CD14-positive monocyte (primary cell): ENCODE results near the gene PLA2G12A. TPM values are rescaled to one million over a fixed set of nuclear protein-coding genes. Genes with fewer than 3 reads are reported as not detected.

Experiments used
- DNase-seq, 3 donors: peaks; one replicate each; pipeline ENCODE4 v3.0.0-alpha.2; 2011 to 2022
- H2AFZ ChIP-seq: 2 replicates; pipeline ENCODE4 v1.6.0; 2012; ENCODE audit warnings: mild to moderate bottlenecking, low read depth, low read length, inconsistent platforms; ENCODE audit not compliant: insufficient read depth, poor library complexity, severe bottlenecking
- H3K27ac ChIP-seq, 2 donors: 1 replicate in 1 of 2; 2 replicates in 1 of 2; pipeline ENCODE4 v1.5.1; 2012 to 2013; ENCODE audit warnings: low read length in 2 of 2, control low read depth in 1 of 2, inconsistent platforms in 1 of 2, low read depth in 1 of 2, mild to moderate bottlenecking in 1 of 2
- H3K27me3 ChIP-seq, 2 donors: one replicate each; pipeline versions ENCODE4 v1.6.0 to v1.6.1; 2011 to 2013; ENCODE audit warnings: low read length in 2 of 2; ENCODE audit not compliant: control insufficient read depth in 2 of 2, insufficient read depth in 2 of 2
- H3K36me3 ChIP-seq, 2 donors: replicated peaks in 1 of 2; 1 replicate in 1 of 2; 2 replicates in 1 of 2; pipeline versions ENCODE4 v1.5.1 to v1.6.1; 2012 to 2013; ENCODE audit warnings: low read length in 2 of 2, control low read depth in 1 of 2, inconsistent platforms in 1 of 2, mild to moderate bottlenecking in 1 of 2; ENCODE audit not compliant: insufficient read depth in 2 of 2, control insufficient read depth in 1 of 2
- H3K4me1 ChIP-seq, 2 donors: 1 replicate in 1 of 2; 2 replicates in 1 of 2; pipeline versions ENCODE4 v1.5.1 to v1.6.1; 2012 to 2013; ENCODE audit warnings: low read length in 2 of 2, control low read depth in 1 of 2, inconsistent platforms in 1 of 2, mild to moderate bottlenecking in 1 of 2, moderate library complexity in 1 of 2; ENCODE audit not compliant: insufficient read depth in 2 of 2, control insufficient read depth in 1 of 2
- H3K4me2 ChIP-seq: replicated peaks from 2 replicates; pipeline ENCODE3; 2012; ENCODE audit warnings: low read length, moderate library complexity, mild to moderate bottlenecking; ENCODE audit not compliant: poor library complexity, severe bottlenecking; ENCODE audit errors: extremely low read depth
- H3K4me3 ChIP-seq, 3 experiments: fragments of 200-600 bp in 1 of 3; sonication (generic) in 1 of 3; replicated peaks in 1 of 3; 1 replicate in 2 of 3; 2 replicates in 1 of 3; pipeline ENCODE4 v1.5.1; 2011 to 2013; ENCODE audit warnings: low read length in 3 of 3, mild to moderate bottlenecking in 3 of 3, control low read depth in 2 of 3, low read depth in 2 of 3, inconsistent platforms in 1 of 3, moderate library complexity in 1 of 3
- H3K79me2 ChIP-seq: 2 replicates; pipeline ENCODE4 v1.6.0; 2012; ENCODE audit warnings: mild to moderate bottlenecking, control low read depth, inconsistent platforms, low read length, moderate library complexity; ENCODE audit not compliant: insufficient read depth
- H3K9ac ChIP-seq: 2 replicates; pipeline ENCODE4 v1.6.0; 2017; ENCODE audit warnings: low read length, mild to moderate bottlenecking; ENCODE audit not compliant: insufficient read depth, poor library complexity, severe bottlenecking
- H3K9me3 ChIP-seq, 2 donors: replicated peaks in 1 of 2; 1 replicate in 1 of 2; 2 replicates in 1 of 2; pipeline versions ENCODE4 v1.5.1 to v1.6.1; 2012 to 2013; ENCODE audit warnings: low read length in 2 of 2, control low read depth in 1 of 2; ENCODE audit not compliant: control insufficient read depth in 1 of 2, insufficient read depth in 1 of 2
- H4K20me1 ChIP-seq: 2 replicates; pipeline ENCODE4 v1.6.0; 2012; ENCODE audit warnings: mild to moderate bottlenecking, low read length, control low read depth, moderate library complexity; ENCODE audit not compliant: insufficient read depth
- H3K27ac Mint-ChIP-seq, 7 donors: one replicate each; pipeline ENCODE4 v1.8.0; 2020; ENCODE audit warnings: mild to moderate bottlenecking in 7 of 7, mixed read lengths in 7 of 7, moderate library complexity in 6 of 7, inconsistent platforms in 2 of 7
- H3K27me3 Mint-ChIP-seq, 3 donors: one replicate each; pipeline ENCODE4 v1.8.0; 2021 to 2022; ENCODE audit warnings: low read depth in 3 of 3, mild to moderate bottlenecking in 3 of 3, mixed read lengths in 3 of 3, moderate library complexity in 3 of 3, inconsistent platforms in 1 of 3
- H3K36me3 Mint-ChIP-seq, 2 donors: one replicate each; pipeline ENCODE4 v1.8.0; 2020; ENCODE audit warnings: mixed read lengths in 2 of 2, inconsistent platforms in 1 of 2, mild to moderate bottlenecking in 1 of 2
- H3K4me1 Mint-ChIP-seq: one replicate; pipeline ENCODE4 v1.8.0; 2020; ENCODE audit warnings: mild to moderate bottlenecking, mixed read lengths
- H3K4me3 Mint-ChIP-seq, 2 donors: one replicate each; pipeline ENCODE4 v1.8.0; 2020; ENCODE audit warnings: mild to moderate bottlenecking in 2 of 2, mixed read lengths in 2 of 2, moderate library complexity in 1 of 2
- H3K9me3 Mint-ChIP-seq, 7 donors: one replicate each; pipeline ENCODE4 v1.8.0; 2020 to 2022; ENCODE audit warnings: mixed read lengths in 7 of 7, mild to moderate bottlenecking in 6 of 7, moderate library complexity in 6 of 7, inconsistent platforms in 2 of 7
- WGBS: methylation state at CpG from one replicate; pipeline ENCODE4 v1.1.5; 2013; ENCODE audit warnings: missing lambda C conversion rate; ENCODE audit not compliant: insufficient coverage; 5-methylcytosine and 5-hydroxymethylcytosine counted together
- intact Hi-C, 2 donors: fragments of 100-400 bp; cut with micrococcal nuclease; formaldehyde crosslinking; loops; one replicate each; pipeline versions ENCODE4 v1.15.0 to v1.15.1; 2023
- polyA plus RNA-seq, 3 donors: library from polyadenylated mRNA; depleted of rRNA in 1 of 3; unstranded in 2 of 3; stranded (reverse) in 1 of 3; fragments of 300-500 nt in 2 of 3; fragments of >200 nt in 1 of 3; fragmentation: Illumina TruSeq in 2 of 3; gene quantifications; 1 replicate in 2 of 3; 2 replicates in 1 of 3; pipeline ENCODE4 v1.2.3, GENCODE V29; 2012 to 2021
- small RNA-seq: library from RNA; depleted of rRNA; stranded (forward); fragments of <200 nt; gene quantifications from one replicate; pipeline ENCODE3, GENCODE V24; 2012; ENCODE audit warnings: low read depth; ENCODE audit not compliant: insufficient read length
- TF ChIP-seq, protein P1 (sequence below): fragments of 200-600 bp; IDR thresholded peaks from one replicate; pipeline ENCODE4 v1.8.0; 2022; ENCODE audit warnings: antibody characterized with exemption, mild to moderate bottlenecking

The PLA2G12A gene
- polyA plus RNA-seq, 3 donors = 1.8 to 16.2 (median 15.1) TPM

DNA sequence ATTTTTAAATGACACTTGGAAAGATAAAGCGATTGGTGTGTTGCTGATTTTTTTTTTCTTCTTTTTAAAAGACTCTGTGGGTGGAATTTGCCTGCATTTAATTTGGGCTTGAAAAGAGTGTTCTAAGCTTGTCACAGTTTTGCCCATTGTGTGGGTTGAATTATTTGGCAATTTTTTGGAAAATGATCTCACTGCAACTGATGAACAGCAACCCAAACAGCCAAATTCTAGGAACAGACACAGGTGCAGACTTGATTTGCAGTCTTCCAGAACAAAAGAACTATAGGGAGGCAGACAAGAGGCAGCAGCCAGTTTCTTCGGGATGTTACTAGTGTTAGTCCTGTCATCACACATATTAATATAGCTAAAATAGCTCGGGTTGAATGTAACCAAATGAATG lies 67.1 kb downstream of the PLA2G12A start:
- WGBS = no CpG with 5 or more reads among the region's 3 CpGs
- Histone ChIP-seq H3K79me2 (no peaks in the 10 kb centered on the region), H3K4me2 (no peak overlapping the region), H2AFZ (no peak overlapping the region), H3K4me1 (no peaks in the 10 kb centered on the region), H3K27me3 (no peaks in the 10 kb centered on the region), H3K27ac (no peak overlapping the region), H3K4me3 (no peak overlapping the region), H3K9me3 (no peaks in the 10 kb centered on the region), H3K36me3 (peaks cover 28 to 66% of the 10 kb centered on the region in 2 donors), H4K20me1 (peaks cover 21% of the 10 kb centered on the region), H3K9ac (no peak overlapping the region)
- TF ChIP-seq, protein P1, sequence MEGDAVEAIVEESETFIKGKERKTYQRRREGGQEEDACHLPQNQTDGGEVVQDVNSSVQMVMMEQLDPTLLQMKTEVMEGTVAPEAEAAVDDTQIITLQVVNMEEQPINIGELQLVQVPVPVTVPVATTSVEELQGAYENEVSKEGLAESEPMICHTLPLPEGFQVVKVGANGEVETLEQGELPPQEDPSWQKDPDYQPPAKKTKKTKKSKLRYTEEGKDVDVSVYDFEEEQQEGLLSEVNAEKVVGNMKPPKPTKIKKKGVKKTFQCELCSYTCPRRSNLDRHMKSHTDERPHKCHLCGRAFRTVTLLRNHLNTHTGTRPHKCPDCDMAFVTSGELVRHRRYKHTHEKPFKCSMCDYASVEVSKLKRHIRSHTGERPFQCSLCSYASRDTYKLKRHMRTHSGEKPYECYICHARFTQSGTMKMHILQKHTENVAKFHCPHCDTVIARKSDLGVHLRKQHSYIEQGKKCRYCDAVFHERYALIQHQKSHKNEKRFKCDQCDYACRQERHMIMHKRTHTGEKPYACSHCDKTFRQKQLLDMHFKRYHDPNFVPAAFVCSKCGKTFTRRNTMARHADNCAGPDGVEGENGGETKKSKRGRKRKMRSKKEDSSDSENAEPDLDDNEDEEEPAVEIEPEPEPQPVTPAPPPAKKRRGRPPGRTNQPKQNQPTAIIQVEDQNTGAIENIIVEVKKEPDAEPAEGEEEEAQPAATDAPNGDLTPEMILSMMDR = no peak
- peaks cover 32 to 49% of the 10 kb centered on the region in 2 donors for H3K36me3 Mint-ChIP-seq
- no peak overlapping the region for H3K4me3 Mint-ChIP-seq
- intact Hi-C loops = no loop called here
- H3K27me3 Mint-ChIP-seq = no peaks in the 10 kb centered on the region
- no peak for DNase-seq
- H3K4me1 Mint-ChIP-seq = no peaks in the 10 kb centered on the region
- H3K27ac Mint-ChIP-seq = peak overlapping the region in 1 of 7 donors; percentile 6
- H3K9me3 Mint-ChIP-seq = no peaks in the 10 kb centered on the region

DNA sequence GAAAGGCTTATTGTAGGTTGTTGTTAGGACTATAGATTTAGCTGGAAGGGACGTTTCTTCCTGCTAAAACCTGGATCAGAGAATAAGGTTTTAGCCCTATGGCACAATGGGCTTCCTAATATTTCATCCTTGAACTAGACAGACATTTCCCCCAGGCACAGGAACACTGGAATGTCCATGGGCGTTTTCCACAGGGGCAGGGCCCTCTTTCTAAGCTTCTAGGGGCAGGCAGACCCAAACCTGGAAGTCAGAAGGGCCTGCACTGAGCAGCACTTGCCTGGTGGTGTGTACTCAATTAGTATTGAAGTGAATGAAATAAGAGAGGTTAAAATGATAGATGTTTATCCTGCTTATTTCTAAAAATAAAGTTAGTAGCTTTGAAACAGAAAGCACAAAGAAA lies 67.8 kb downstream of the PLA2G12A start:
- WGBS = 100% methylated on average over 2 of the region's 2 CpGs
- no peak overlapping the region for H2AFZ ChIP-seq
- H3K36me3 ChIP-seq = peaks cover 28 to 66% of the 10 kb centered on the region in 2 donors
- no peaks in the 10 kb centered on the region for H3K9me3 ChIP-seq
- H3K9ac ChIP-seq = no peak overlapping the region
- H4K20me1 ChIP-seq = peaks cover 24% of the 10 kb centered on the region
- H3K27me3 ChIP-seq = no peaks in the 10 kb centered on the region
- no peaks in the 10 kb centered on the region for H3K9me3 Mint-ChIP-seq
- H3K79me2 ChIP-seq = no peaks in the 10 kb centered on the region
- no peaks in the 10 kb centered on the region for H3K4me1 ChIP-seq
- H3K27me3 Mint-ChIP-seq = no peaks in the 10 kb centered on the region
- intact Hi-C loops = no loop called here
- H3K4me3 Mint-ChIP-seq = no peak overlapping the region
- H3K4me3 ChIP-seq = no peak overlapping the region
- no peak overlapping the region for H3K4me2 ChIP-seq
- no peak overlapping the region for H3K27ac Mint-ChIP-seq
- no peaks in the 10 kb centered on the region for H3K4me1 Mint-ChIP-seq
- no peak for DNase-seq
- H3K27ac ChIP-seq = no peak overlapping the region
- TF ChIP-seq, protein P1 = no peak
- peaks cover 32 to 49% of the 10 kb centered on the region in 2 donors for H3K36me3 Mint-ChIP-seq

Small RNA genes within 50 kb of the gene (small RNA-seq; reads per million reads assigned to genes)
- not detected for gene HIGD1AP14

Other genes starting within 250 kb of the PLA2G12A start
- gene MCUB, start 169.8 kb downstream of the PLA2G12A start, polyA plus RNA-seq = 100 to 1,000 TPM; 117 to 125 (median 123) TPM
- 10 to 100 TPM in 2 of 3 donors, 1 to 10 TPM in 1; 4.7 to 24.4 (median 23.3) TPM for gene CASP6, start 26.6 kb downstream of the PLA2G12A start, polyA plus RNA-seq
- gene CFI, start 71.9 kb upstream of the PLA2G12A start, polyA plus RNA-seq = not detected
- gene GAR1, start 85.7 kb upstream of the PLA2G12A start, polyA plus RNA-seq = 1 to 10 TPM; 4.3 to 8.7 (median 4.7) TPM
- not detected for gene RRH, start 97.9 kb upstream of the PLA2G12A start, polyA plus RNA-seq
- gene LRIT3, start 118.0 kb upstream of the PLA2G12A start, polyA plus RNA-seq = under 1 TPM in 1 of 3 donors, not detected in 2; 0.07 TPM
- 1 to 10 TPM in 1 of 3 donors, under 1 TPM in 1, not detected in 1; 0.17 to 4.8 TPM for gene EGF, start 182.8 kb upstream of the PLA2G12A start, polyA plus RNA-seq